HG03159 (cell line): ENCODE measurements around the gene KRT80.
"Not testable (repeated sequence)": the region's sequence is repeated elsewhere in the genome, so short reads cannot be mapped to it uniquely, and the experiment has no call there.

Source experiments
- ATAC-seq: cut with Tn5 transposase; IDR thresholded peaks from one replicate; pipeline ENCODE4 v1.9.1; 2021; ENCODE audit warnings: mild to moderate bottlenecking, moderate library complexity; ENCODE audit not compliant: unreplicated experiment

The KRT80 gene

GRCh38 chr12:52191841-52192791 is at the start of gene KRT80:
KRT80 (minus strand) TSS chr12:52192014; CDS start chr12:52191902, 112 bp downstream.
- ATAC-seq = no peak

DNA sequence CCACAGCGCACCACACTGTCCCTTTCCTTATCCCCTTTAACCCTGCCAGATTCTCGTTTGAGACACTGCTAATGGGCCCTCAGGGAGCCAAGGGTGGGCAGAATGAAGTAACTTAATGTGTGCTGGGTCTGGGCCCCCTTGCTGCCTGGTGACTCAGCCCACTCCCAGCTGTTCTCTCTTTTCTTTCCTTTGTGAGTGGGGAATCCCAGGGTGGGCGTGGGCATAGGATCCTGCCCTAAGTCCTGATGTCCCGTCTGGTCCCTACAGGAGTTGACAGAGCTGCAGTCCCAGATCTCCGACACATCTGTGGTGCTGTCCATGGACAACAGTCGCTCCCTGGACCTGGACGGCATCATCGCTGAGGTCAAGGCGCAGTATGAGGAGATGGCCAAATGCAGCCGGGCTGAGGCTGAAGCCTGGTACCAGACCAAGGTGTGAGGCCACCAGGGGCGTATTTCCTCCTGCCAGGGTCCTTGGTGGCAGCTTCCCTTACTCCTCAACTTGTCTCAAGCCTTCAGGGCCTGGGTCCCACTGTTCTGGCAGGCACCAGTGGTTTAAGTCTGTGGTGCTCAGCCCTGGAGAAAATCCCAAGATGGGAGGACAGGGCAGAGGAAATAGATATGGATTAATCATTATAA is 49.5 kb upstream of the KRT80 start:
- ATAC-seq = no peak

GRCh38 chr12:52240247-52240646 is 48.4 kb upstream of the KRT80 start:
- ATAC-seq = not testable (repeated sequence)

GRCh38 chr12:52239767-52240166 is 48.0 kb upstream of the KRT80 start:
- no peak for ATAC-seq

GRCh38 chr12:52238916-52239646 is 47.3 kb upstream of the KRT80 start:
- ATAC-seq = no peak

DNA sequence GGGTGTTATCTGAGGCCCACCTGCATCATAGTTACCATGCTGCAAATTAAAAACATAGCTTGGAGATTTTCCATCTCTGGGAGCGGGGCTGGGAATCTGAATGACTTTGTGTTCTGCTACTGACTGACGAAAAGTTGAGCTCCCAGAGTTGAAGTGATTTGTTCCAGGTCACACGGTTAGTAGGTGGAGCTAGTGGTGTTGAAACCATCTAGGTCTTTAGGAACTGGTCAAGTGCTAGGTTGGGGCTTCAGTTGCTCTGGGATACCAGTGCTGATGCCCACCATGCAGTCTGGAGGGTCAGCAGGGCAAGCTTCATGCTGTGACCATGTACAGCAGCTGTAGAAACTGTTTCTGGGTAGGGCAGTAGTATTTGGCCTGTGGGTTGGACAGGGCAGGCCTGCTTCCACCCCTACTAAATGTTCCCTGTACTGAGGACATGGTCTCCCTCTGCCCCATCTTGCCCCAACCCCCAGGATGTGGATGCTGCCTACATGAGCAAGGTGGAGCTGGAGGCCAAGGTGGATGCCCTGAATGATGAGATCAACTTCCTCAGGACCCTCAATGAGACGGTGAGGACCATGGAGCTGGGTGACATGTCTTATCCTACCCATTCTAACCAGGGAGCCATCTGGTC is 46.5 kb upstream of the KRT80 start:
- no peak for ATAC-seq

DNA sequence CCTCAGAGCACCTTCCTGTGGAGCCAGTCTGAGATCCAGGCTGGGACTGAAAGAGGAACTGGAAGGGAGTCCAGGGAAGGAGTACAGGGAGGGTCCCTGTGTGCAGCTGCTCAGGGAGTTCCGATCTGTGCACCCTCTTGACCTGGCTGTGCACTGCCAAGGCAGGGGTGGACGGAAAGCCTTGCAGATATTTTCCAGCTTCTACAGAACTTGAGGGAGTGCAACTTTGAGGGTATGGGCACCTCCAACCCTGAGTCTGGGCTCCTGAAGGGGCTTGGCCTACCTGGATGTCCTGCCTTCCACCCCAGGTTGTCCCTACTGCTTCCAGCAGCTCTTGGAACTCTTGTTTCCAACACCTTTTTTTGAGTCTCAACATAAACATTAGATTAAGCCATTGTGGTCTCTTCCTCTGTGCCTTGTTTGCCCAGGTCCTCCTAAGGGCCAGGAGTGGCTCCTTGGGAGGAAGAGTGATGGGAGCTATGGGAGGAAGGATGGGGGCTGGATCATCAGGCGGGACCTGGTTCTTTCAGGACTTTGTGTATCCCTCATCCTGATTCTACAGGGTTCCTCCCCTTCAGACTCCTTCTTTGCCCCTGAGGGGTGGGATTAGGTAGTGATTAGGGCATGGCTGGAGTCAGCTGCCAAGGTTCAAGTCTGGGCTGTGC is 44.7 kb upstream of the KRT80 start:
- no peak for ATAC-seq

- ATAC-seq = no peak
These were observed 44.1 kb upstream of the KRT80 start for GRCh38 chr12:52235822-52236361.

GRCh38 chr12:52235001-52235764 is 43.4 kb upstream of the KRT80 start:
- ATAC-seq = no peak

GRCh38 chr12:52234223-52234810 is 42.5 kb upstream of the KRT80 start:
- ATAC-seq = no peak

GRCh38 chr12:52233462-52234207 is 41.8 kb upstream of the KRT80 start:
- ATAC-seq = no peak

- ATAC-seq = no peak
These were observed 41.1 kb upstream of the KRT80 start, which contains the start of gene KRT7 for GRCh38 chr12:52232674-52233461. KRT7 (plus strand) TSS chr12:52233243; CDS start chr12:52233297, 54 bp downstream.

- ATAC-seq = no peak
These were observed 40.4 kb upstream of the KRT80 start for GRCh38 chr12:52232203-52232673.

GRCh38 chr12:52231305-52232202 is 39.7 kb upstream of the KRT80 start:
- ATAC-seq = no peak

DNA sequence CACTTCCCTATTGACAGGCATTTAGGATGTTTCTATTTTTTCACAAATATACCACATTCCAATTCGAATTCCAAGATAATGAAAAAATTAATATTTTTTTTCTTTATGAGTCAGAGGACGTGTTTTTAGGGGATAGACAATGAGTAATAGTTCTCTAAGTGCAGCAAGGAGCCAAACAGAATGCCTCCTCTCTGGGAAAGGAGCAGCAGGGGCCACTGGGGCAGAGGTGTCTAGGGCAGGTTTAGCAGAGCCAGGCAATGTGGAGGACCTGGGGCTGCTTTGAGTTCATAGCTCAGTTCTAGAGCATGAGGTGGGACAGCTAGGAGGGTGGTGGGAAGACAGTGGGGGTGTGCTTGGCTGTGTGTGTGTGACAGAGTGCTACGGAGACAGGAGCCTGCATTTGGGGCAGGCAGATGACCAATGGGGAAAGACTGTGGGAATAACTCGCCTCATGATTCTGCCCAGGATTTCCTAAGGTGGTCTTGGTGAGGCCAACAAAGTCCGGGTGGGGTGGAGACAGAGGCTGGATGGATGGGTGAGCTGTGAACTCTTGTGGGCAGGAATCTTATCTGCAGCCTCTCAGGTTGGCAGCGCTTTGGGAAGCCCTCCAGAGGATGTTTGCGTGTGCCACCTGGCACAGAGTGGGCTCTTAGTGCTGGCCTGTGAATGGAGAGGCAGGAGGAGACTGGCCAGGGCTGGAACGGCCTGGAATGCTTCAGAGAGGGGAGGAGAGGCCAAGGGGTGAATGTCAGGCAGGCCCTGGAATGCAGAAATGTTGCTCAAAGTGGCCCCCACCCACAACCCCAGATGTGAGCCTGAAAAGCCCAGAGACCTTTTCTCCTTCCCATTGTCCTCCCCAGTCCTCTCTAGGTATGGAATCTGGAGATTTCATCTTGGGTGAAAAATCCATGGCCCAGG is 38.8 kb upstream of the KRT80 start:
- no peak for ATAC-seq
